K562 (cell line): Measurements from ENCODE around the gene TLCD1. TPM values are rescaled to one million over a fixed set of nuclear protein-coding genes. Genes with fewer than 3 reads are reported as not detected.
A peak's percentile ranks its signal among the peaks of the same experiment; 100 is the strongest.

Source experiments
- ELF4 ChIP-seq: fragments of 450-650 bp; formaldehyde crosslinking; IDR thresholded peaks from 2 replicates; pipeline ENCODE4 v1.4.0; 2022; ENCODE audit warnings: missing genetic modification characterization
- PTBP1 ChIP-seq: fragments of 200-400 bp; formaldehyde crosslinking; IDR thresholded peaks from 2 replicates; pipeline ENCODE4 v1.6.1; 2017; ENCODE audit warnings: low read depth, low read length
- TFAM ChIP-seq: fragments of 250-450 bp; sonication (Bioruptor Pico); conservative IDR thresholded peaks from 2 replicates; pipeline ENCODE4 v1.5.0; 2021; ENCODE audit warnings: mild to moderate bottlenecking, moderate library complexity
- ZBTB17 ChIP-seq: fragments of 450-650 bp; formaldehyde crosslinking; IDR thresholded peaks from 2 replicates; pipeline ENCODE4 v1.4.0; 2020; ENCODE audit warnings: mild to moderate bottlenecking
- polyA plus RNA-seq, 8 experiments: library from polyadenylated mRNA; depleted of rRNA in 4 of 8; stranded (reverse) in 5 of 8; unstranded in 3 of 8; fragments of >200 nt; fragmentation: Nextera tagmentation in 2 of 8; fragmentation: Illumina TruSeq in 1 of 8; extraction: Ambion mirVana in 2 of 8; extraction: Trizol in 1 of 8; gene quantifications; 2 replicates each; pipeline versions ENCODE4 v1.2.1 to v1.2.3, GENCODE V29; 2011 to 2014; ENCODE audit warnings: inconsistent platforms in 1 of 8, missing spikeins in 1 of 8
- total RNA-seq, 7 experiments: library from RNA; depleted of rRNA in 6 of 7; stranded (reverse); fragments of >200 nt in 6 of 7; fragmentation: Illumina TruSeq in 2 of 7; extraction: Trizol in 2 of 7; gene quantifications; 2 replicates each; pipeline versions ENCODE4 v1.2.1 to v1.2.3, GENCODE V29; 2011 to 2021; ENCODE audit warnings: low replicate concordance in 1 of 7
- TF ChIP-seq, protein P1 (sequence below): fragments of 200-600 bp; sonication (generic); IDR thresholded peaks from one replicate; pipeline ENCODE4 v1.6.1; 2012; ENCODE audit warnings: mild to moderate bottlenecking, low read depth, low read length, inconsistent platforms
- TF ChIP-seq, protein P2 (sequence below): fragments of 200-800 bp; sonication (Bioruptor generic); IDR thresholded peaks from 2 replicates; pipeline ENCODE4 v1.6.1; 2017; ENCODE audit warnings: missing genetic modification characterization, missing compliant biosample characterization
- TF ChIP-seq, protein P3 (sequence below): sonication (generic); formaldehyde crosslinking; IDR thresholded peaks from 2 replicates; pipeline ENCODE4 v1.8.0; 2023; ENCODE audit warnings: missing genetic modification reagents, mild to moderate bottlenecking, borderline replicate concordance

Gene TLCD1
- total and polyA plus RNA-seq, 9 of the 15 experiments (the other 6 are each of a cell fraction or from before 2014, with no cell fraction given): 6.8 to 37.7 (median 21.7) TPM

DNA sequence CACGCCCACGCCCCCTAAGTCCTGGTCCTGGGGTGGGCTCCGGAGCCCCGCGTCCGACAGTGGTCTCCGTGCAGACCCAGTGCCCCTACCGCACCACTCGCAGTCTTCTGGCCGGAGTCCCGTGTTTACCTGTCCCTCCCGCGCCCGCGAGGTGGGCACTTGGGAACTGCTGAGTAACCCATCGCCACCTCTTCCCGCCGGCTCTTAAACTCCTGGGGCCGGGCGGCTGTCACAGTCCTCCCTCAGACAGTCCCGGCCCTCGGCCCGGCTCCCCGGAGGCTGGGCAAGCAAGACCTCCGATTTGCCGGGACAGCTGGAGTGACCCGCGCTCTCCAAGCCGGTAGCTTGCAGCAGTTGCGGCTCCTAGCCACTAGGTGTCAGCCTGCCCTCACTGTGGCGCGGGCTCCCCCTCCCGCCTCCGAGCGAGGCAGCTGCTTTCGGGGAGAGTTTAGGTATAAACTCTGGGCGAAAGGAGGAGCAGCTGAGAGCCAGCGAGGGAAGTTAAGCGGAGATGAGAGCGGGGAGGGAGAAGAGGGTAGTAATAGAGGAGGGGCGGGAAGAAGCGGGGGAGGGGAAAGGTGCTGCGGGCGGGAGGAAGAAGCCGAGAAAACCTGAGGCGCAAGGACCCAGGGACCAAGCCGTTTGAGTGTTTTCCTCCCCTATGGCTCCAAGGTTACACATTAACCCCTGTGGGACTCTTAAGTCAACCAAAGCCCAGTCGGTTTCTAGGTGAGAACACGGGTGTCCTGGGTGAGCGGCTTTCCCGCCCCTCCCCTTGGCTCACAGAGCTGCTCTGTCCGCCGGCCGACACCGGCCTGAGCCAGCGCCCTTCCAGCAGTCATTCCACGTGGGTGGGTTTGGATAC is 826 bp upstream of the TLCD1 start (continued):
- TF ChIP-seq, protein P1, sequence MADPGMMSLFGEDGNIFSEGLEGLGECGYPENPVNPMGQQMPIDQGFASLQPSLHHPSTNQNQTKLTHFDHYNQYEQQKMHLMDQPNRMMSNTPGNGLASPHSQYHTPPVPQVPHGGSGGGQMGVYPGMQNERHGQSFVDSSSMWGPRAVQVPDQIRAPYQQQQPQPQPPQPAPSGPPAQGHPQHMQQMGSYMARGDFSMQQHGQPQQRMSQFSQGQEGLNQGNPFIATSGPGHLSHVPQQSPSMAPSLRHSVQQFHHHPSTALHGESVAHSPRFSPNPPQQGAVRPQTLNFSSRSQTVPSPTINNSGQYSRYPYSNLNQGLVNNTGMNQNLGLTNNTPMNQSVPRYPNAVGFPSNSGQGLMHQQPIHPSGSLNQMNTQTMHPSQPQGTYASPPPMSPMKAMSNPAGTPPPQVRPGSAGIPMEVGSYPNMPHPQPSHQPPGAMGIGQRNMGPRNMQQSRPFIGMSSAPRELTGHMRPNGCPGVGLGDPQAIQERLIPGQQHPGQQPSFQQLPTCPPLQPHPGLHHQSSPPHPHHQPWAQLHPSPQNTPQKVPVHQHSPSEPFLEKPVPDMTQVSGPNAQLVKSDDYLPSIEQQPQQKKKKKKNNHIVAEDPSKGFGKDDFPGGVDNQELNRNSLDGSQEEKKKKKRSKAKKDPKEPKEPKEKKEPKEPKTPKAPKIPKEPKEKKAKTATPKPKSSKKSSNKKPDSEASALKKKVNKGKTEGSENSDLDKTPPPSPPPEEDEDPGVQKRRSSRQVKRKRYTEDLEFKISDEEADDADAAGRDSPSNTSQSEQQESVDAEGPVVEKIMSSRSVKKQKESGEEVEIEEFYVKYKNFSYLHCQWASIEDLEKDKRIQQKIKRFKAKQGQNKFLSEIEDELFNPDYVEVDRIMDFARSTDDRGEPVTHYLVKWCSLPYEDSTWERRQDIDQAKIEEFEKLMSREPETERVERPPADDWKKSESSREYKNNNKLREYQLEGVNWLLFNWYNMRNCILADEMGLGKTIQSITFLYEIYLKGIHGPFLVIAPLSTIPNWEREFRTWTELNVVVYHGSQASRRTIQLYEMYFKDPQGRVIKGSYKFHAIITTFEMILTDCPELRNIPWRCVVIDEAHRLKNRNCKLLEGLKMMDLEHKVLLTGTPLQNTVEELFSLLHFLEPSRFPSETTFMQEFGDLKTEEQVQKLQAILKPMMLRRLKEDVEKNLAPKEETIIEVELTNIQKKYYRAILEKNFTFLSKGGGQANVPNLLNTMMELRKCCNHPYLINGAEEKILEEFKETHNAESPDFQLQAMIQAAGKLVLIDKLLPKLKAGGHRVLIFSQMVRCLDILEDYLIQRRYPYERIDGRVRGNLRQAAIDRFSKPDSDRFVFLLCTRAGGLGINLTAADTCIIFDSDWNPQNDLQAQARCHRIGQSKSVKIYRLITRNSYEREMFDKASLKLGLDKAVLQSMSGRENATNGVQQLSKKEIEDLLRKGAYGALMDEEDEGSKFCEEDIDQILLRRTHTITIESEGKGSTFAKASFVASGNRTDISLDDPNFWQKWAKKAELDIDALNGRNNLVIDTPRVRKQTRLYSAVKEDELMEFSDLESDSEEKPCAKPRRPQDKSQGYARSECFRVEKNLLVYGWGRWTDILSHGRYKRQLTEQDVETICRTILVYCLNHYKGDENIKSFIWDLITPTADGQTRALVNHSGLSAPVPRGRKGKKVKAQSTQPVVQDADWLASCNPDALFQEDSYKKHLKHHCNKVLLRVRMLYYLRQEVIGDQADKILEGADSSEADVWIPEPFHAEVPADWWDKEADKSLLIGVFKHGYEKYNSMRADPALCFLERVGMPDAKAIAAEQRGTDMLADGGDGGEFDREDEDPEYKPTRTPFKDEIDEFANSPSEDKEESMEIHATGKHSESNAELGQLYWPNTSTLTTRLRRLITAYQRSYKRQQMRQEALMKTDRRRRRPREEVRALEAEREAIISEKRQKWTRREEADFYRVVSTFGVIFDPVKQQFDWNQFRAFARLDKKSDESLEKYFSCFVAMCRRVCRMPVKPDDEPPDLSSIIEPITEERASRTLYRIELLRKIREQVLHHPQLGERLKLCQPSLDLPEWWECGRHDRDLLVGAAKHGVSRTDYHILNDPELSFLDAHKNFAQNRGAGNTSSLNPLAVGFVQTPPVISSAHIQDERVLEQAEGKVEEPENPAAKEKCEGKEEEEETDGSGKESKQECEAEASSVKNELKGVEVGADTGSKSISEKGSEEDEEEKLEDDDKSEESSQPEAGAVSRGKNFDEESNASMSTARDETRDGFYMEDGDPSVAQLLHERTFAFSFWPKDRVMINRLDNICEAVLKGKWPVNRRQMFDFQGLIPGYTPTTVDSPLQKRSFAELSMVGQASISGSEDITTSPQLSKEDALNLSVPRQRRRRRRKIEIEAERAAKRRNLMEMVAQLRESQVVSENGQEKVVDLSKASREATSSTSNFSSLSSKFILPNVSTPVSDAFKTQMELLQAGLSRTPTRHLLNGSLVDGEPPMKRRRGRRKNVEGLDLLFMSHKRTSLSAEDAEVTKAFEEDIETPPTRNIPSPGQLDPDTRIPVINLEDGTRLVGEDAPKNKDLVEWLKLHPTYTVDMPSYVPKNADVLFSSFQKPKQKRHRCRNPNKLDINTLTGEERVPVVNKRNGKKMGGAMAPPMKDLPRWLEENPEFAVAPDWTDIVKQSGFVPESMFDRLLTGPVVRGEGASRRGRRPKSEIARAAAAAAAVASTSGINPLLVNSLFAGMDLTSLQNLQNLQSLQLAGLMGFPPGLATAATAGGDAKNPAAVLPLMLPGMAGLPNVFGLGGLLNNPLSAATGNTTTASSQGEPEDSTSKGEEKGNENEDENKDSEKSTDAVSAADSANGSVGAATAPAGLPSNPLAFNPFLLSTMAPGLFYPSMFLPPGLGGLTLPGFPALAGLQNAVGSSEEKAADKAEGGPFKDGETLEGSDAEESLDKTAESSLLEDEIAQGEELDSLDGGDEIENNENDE: no peak
- TF ChIP-seq TFAM (CRISPR knock-in tag): no peak
- TF ChIP-seq ZBTB17: no peak
- 0 out of 2 replicates have a peak, but pooled peaks have one; percentile 13 for TF ChIP-seq PTBP1
- TF ChIP-seq, protein P2, sequence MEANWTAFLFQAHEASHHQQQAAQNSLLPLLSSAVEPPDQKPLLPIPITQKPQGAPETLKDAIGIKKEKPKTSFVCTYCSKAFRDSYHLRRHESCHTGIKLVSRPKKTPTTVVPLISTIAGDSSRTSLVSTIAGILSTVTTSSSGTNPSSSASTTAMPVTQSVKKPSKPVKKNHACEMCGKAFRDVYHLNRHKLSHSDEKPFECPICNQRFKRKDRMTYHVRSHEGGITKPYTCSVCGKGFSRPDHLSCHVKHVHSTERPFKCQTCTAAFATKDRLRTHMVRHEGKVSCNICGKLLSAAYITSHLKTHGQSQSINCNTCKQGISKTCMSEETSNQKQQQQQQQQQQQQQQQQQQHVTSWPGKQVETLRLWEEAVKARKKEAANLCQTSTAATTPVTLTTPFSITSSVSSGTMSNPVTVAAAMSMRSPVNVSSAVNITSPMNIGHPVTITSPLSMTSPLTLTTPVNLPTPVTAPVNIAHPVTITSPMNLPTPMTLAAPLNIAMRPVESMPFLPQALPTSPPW (CRISPR knock-in tag): no peak
- no peak for TF ChIP-seq ELF4 (CRISPR knock-in tag)
- TF ChIP-seq, protein P3, sequence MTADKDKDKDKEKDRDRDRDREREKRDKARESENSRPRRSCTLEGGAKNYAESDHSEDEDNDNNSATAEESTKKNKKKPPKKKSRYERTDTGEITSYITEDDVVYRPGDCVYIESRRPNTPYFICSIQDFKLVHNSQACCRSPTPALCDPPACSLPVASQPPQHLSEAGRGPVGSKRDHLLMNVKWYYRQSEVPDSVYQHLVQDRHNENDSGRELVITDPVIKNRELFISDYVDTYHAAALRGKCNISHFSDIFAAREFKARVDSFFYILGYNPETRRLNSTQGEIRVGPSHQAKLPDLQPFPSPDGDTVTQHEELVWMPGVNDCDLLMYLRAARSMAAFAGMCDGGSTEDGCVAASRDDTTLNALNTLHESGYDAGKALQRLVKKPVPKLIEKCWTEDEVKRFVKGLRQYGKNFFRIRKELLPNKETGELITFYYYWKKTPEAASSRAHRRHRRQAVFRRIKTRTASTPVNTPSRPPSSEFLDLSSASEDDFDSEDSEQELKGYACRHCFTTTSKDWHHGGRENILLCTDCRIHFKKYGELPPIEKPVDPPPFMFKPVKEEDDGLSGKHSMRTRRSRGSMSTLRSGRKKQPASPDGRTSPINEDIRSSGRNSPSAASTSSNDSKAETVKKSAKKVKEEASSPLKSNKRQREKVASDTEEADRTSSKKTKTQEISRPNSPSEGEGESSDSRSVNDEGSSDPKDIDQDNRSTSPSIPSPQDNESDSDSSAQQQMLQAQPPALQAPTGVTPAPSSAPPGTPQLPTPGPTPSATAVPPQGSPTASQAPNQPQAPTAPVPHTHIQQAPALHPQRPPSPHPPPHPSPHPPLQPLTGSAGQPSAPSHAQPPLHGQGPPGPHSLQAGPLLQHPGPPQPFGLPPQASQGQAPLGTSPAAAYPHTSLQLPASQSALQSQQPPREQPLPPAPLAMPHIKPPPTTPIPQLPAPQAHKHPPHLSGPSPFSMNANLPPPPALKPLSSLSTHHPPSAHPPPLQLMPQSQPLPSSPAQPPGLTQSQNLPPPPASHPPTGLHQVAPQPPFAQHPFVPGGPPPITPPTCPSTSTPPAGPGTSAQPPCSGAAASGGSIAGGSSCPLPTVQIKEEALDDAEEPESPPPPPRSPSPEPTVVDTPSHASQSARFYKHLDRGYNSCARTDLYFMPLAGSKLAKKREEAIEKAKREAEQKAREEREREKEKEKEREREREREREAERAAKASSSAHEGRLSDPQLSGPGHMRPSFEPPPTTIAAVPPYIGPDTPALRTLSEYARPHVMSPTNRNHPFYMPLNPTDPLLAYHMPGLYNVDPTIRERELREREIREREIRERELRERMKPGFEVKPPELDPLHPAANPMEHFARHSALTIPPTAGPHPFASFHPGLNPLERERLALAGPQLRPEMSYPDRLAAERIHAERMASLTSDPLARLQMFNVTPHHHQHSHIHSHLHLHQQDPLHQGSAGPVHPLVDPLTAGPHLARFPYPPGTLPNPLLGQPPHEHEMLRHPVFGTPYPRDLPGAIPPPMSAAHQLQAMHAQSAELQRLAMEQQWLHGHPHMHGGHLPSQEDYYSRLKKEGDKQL (CRISPR knock-in tag): no peak
